ENCODE results near the gene FAXDC2. TPM values are rescaled to one million over a fixed set of nuclear protein-coding genes. Genes with fewer than 3 reads are reported as not detected.

Gene FAXDC2
- total RNA-seq, 4 donors from 2014 or later = 17.4 to 57.2 (median 33.7) TPM

GRCh38 chr5:154851351-154851750 lies 948 bp upstream of the FAXDC2 start:
- DNase-seq (ENCODE audit: low spot score) (no peak), ATAC-seq (ENCODE audit: low FRiP score) (peak; percentile 14)
- no peak for TF ChIP-seq CTCF (IDR thresholded peaks at IDR 0.05)

GRCh38 chr5:154849791-154850201 lies 607 bp downstream of the FAXDC2 start:
- peak; percentile 71 for ATAC-seq (ENCODE audit: low FRiP score)
- no peak for TF ChIP-seq CTCF (IDR thresholded peaks at IDR 0.05)
- no peak for DNase-seq (ENCODE audit: low spot score)

GRCh38 chr5:154849264-154849785 lies 1.1 kb downstream of the FAXDC2 start:
- DNase-seq (ENCODE audit: low spot score) (no peak), ATAC-seq (ENCODE audit: low FRiP score) (no peak)
- TF ChIP-seq CTCF (IDR thresholded peaks at IDR 0.05) = no peak

DNA sequence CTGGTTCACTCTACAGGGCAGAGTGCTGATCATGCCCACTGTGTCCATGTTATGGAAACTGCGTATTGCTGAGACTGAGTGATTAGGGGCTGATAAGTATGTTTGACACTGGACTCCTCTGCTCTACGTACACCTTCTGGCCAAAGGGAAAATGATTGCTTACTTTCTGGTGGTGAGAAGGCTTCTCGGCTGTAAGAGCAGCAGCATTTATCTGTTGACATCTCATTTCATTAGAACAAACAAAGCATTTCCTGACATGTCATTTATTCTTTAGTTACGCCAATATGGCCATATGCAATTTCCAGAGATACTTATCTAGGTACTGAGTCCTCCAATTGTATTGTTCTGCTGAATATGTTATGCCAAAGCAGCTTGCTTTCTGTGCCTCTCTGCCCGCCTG lies 5.6 kb downstream of the FAXDC2 start:
- no peak for TF ChIP-seq CTCF (IDR thresholded peaks at IDR 0.05)
- DNase-seq (ENCODE audit: low spot score) (no peak), ATAC-seq (ENCODE audit: low FRiP score) (no peak)

DNA sequence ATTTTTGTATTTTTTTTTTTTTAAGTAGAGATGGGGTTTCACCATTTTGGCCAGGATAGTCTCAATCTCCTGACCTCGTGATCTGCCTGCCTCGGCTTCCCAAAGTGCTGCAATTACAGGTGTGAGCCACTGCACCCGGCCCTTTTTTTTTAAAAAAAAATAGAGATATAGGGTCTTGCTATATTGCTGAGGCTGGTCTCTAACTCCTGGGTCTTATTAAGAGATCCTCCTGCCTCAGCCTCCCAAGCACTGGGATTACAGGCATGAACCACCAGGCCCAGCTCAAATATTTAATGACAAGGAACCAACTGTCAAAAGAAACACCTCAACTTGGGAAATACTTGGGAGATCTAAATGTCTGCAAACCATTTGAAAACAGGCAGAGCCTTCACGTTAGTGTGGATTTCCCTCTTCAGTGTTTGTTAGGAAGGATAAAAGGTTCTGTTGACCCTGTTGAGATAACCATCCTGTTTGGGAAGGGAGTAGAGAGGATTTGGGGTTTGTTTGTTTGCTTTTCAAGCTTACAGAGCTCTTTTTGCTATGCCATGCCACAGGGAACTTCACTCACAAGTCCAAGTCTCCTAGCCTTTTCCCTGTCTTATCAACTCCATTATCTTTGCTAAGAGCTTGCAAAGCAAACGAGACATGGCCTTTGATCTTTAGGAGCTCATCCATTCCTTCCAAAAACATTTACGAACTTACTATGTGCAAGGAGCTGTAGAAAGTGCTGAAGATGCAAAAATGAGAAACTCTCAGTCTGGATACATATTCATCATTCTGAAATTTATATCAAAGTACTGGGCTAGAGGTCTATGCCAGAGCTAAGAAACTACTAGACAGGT lies 7.5 kb downstream of the FAXDC2 start:
- ATAC-seq (ENCODE audit: low FRiP score) (no peak), DNase-seq (ENCODE audit: low spot score) (no peak)
- TF ChIP-seq CTCF (IDR thresholded peaks at IDR 0.05) = no peak

GRCh38 chr5:154841273-154841661 lies 9.1 kb downstream of the FAXDC2 start:
- ATAC-seq (ENCODE audit: low FRiP score) (no peak), DNase-seq (ENCODE audit: low spot score) (no peak)
- no peak for TF ChIP-seq CTCF (IDR thresholded peaks at IDR 0.05)
